Stimulated activated CD4-positive, alpha-beta T cell treated with anti-CD3 and anti-CD28 coated beads, Interleukin-15, amount 100 ng/mL, for 48 hours (primary cell): ENCODE measurements around the gene ABHD6.
"Not testable (repeated sequence)": the region's sequence is repeated elsewhere in the genome, so short reads cannot be mapped to it uniquely, and the experiment has no call there.

Experiments
- DNase-seq, 2 donors: peaks; one replicate each; pipeline ENCODE4 v3.0.0-alpha.2; 2020; ENCODE audit warnings: low read depth in 2 of 2

The ABHD6 gene

GRCh38 chr3:58242860-58243259, 5.3 kb downstream of the ABHD6 start:
- not testable (repeated sequence) for DNase-seq

- DNase-seq: no peak
Observed at GRCh38 chr3:58243976-58244585, 6.5 kb downstream of the ABHD6 start.

GRCh38 chr3:58246148-58247047, 8.8 kb downstream of the ABHD6 start:
- DNase-seq: no peak

- DNase-seq: no peak
Observed at GRCh38 chr3:58249358-58250092, 11.9 kb downstream of the ABHD6 start.

- DNase-seq: no peak
Observed at GRCh38 chr3:58250093-58250707, 12.6 kb downstream of the ABHD6 start.

GRCh38 chr3:58251631-58252035, 14.0 kb downstream of the ABHD6 start:
- no peak for DNase-seq

- DNase-seq: no peak
Observed at GRCh38 chr3:58254144-58254543, 16.6 kb downstream of the ABHD6 start.

- no peak for DNase-seq
Observed at GRCh38 chr3:58256061-58256460, 18.5 kb downstream of the ABHD6 start.

- DNase-seq: no peak
Observed at GRCh38 chr3:58256511-58256910, 18.9 kb downstream of the ABHD6 start.

- no peak for DNase-seq
Observed at GRCh38 chr3:58258392-58259055, 20.9 kb downstream of the ABHD6 start.

GRCh38 chr3:58260261-58260731, 22.7 kb downstream of the ABHD6 start:
- DNase-seq: no peak

GRCh38 chr3:58260733-58261132, 23.1 kb downstream of the ABHD6 start:
- DNase-seq: no peak

GRCh38 chr3:58261954-58262666, 24.5 kb downstream of the ABHD6 start:
- DNase-seq: no peak

GRCh38 chr3:58266577-58266976, 29.0 kb downstream of the ABHD6 start:
- no peak for DNase-seq

- not testable (repeated sequence) for DNase-seq
Observed at GRCh38 chr3:58267543-58267942, 30.0 kb downstream of the ABHD6 start.

- DNase-seq: no peak
Observed at GRCh38 chr3:58269356-58269755, 31.8 kb downstream of the ABHD6 start.

- no peak for DNase-seq
Observed at GRCh38 chr3:58270485-58270884, 32.9 kb downstream of the ABHD6 start.

GRCh38 chr3:58271901-58272501, 34.4 kb downstream of the ABHD6 start:
- DNase-seq: no peak

GRCh38 chr3:58272891-58273290, 35.3 kb downstream of the ABHD6 start:
- DNase-seq: no peak

- DNase-seq: not testable (repeated sequence)
Observed at GRCh38 chr3:58273362-58273761, 35.8 kb downstream of the ABHD6 start.
